ENCODE data around the gene CAMSAP3.
"Not testable (repeated sequence)": the region's sequence is repeated elsewhere in the genome, so short reads cannot be mapped to it uniquely, and the experiment has no call there.

The CAMSAP3 gene

GRCh38 chr19:7575434-7576040, 20.1 kb upstream of the CAMSAP3 start:
- Histone ChIP-seq H3K4me1 (ENCODE audit: control insufficient read depth in 2 of 2, insufficient read depth in 2 of 2, low read length in 2 of 2) (no peaks in the 10 kb centered on the region), H3K9ac (ENCODE audit: low read depth in 1 of 2, low read length in 2 of 2) (no peak overlapping the region), H3K27me3 (ENCODE audit: control insufficient read depth in 2 of 2, insufficient read depth in 2 of 2, low read length in 2 of 2) (no peaks in the 10 kb centered on the region), H3K27ac (ENCODE audit: low read depth in 2 of 2, low read length in 2 of 2) (no peak overlapping the region), H3K4me3 (ENCODE audit: low read length in 2 of 2) (no peak overlapping the region), H3K36me3 (ENCODE audit: control insufficient read depth in 2 of 2, insufficient read depth in 2 of 2, low read length in 2 of 2) (no peaks in the 10 kb centered on the region), H3K9me3 (ENCODE audit: control insufficient read depth in 2 of 2, low read length in 2 of 2) (no peaks in the 10 kb centered on the region)

- not testable (repeated sequence) for H3K27me3 ChIP-seq (ENCODE audit: control insufficient read depth in 2 of 2, insufficient read depth in 2 of 2, low read length in 2 of 2); H3K4me1 ChIP-seq (ENCODE audit: control insufficient read depth in 2 of 2, insufficient read depth in 2 of 2, low read length in 2 of 2); H3K9ac ChIP-seq (ENCODE audit: low read depth in 1 of 2, low read length in 2 of 2); H3K9me3 ChIP-seq (ENCODE audit: control insufficient read depth in 2 of 2, low read length in 2 of 2); H3K4me3 ChIP-seq (ENCODE audit: low read length in 2 of 2); H3K36me3 ChIP-seq (ENCODE audit: control insufficient read depth in 2 of 2, insufficient read depth in 2 of 2, low read length in 2 of 2); H3K27ac ChIP-seq (ENCODE audit: low read depth in 2 of 2, low read length in 2 of 2)
Observed at GRCh38 chr19:7577422-7577821, 18.2 kb upstream of the CAMSAP3 start.

- H3K9ac ChIP-seq (ENCODE audit: low read depth in 1 of 2, low read length in 2 of 2): no peak overlapping the region
- H3K4me1 ChIP-seq (ENCODE audit: control insufficient read depth in 2 of 2, insufficient read depth in 2 of 2, low read length in 2 of 2): no peaks in the 10 kb centered on the region
- no peak overlapping the region for H3K4me3 ChIP-seq (ENCODE audit: low read length in 2 of 2)
- no peaks in the 10 kb centered on the region for H3K36me3 ChIP-seq (ENCODE audit: control insufficient read depth in 2 of 2, insufficient read depth in 2 of 2, low read length in 2 of 2)
- H3K27ac ChIP-seq (ENCODE audit: low read depth in 2 of 2, low read length in 2 of 2): no peak overlapping the region
- no peaks in the 10 kb centered on the region for H3K9me3 ChIP-seq (ENCODE audit: control insufficient read depth in 2 of 2, low read length in 2 of 2)
- H3K27me3 ChIP-seq (ENCODE audit: control insufficient read depth in 2 of 2, insufficient read depth in 2 of 2, low read length in 2 of 2): no peaks in the 10 kb centered on the region
Observed at GRCh38 chr19:7578127-7578526, 17.5 kb upstream of the CAMSAP3 start.

- no peak overlapping the region for H3K4me3 ChIP-seq (ENCODE audit: low read length in 2 of 2)
- H3K4me1 ChIP-seq (ENCODE audit: control insufficient read depth in 2 of 2, insufficient read depth in 2 of 2, low read length in 2 of 2): no peaks in the 10 kb centered on the region
- H3K9me3 ChIP-seq (ENCODE audit: control insufficient read depth in 2 of 2, low read length in 2 of 2): no peaks in the 10 kb centered on the region
- H3K27me3 ChIP-seq (ENCODE audit: control insufficient read depth in 2 of 2, insufficient read depth in 2 of 2, low read length in 2 of 2): no peaks in the 10 kb centered on the region
- H3K27ac ChIP-seq (ENCODE audit: low read depth in 2 of 2, low read length in 2 of 2): no peak overlapping the region
- no peaks in the 10 kb centered on the region for H3K36me3 ChIP-seq (ENCODE audit: control insufficient read depth in 2 of 2, insufficient read depth in 2 of 2, low read length in 2 of 2)
- no peak overlapping the region for H3K9ac ChIP-seq (ENCODE audit: low read depth in 1 of 2, low read length in 2 of 2)
Observed at GRCh38 chr19:7579182-7579581, 16.5 kb upstream of the CAMSAP3 start.

GRCh38 chr19:7582446-7582845, 13.2 kb upstream of the CAMSAP3 start:
- Histone ChIP-seq H3K9ac (ENCODE audit: low read depth in 1 of 2, low read length in 2 of 2) (no peak overlapping the region), H3K36me3 (ENCODE audit: control insufficient read depth in 2 of 2, insufficient read depth in 2 of 2, low read length in 2 of 2) (no peaks in the 10 kb centered on the region), H3K9me3 (ENCODE audit: control insufficient read depth in 2 of 2, low read length in 2 of 2) (no peaks in the 10 kb centered on the region), H3K27me3 (ENCODE audit: control insufficient read depth in 2 of 2, insufficient read depth in 2 of 2, low read length in 2 of 2) (no peaks in the 10 kb centered on the region), H3K4me3 (ENCODE audit: low read length in 2 of 2) (no peak overlapping the region), H3K4me1 (ENCODE audit: control insufficient read depth in 2 of 2, insufficient read depth in 2 of 2, low read length in 2 of 2) (no peaks in the 10 kb centered on the region), H3K27ac (ENCODE audit: low read depth in 2 of 2, low read length in 2 of 2) (no peak overlapping the region)

GRCh38 chr19:7589822-7590221, 5.8 kb upstream of the CAMSAP3 start:
- no peak overlapping the region for H3K4me3 ChIP-seq (ENCODE audit: low read length in 2 of 2)
- H3K9ac ChIP-seq (ENCODE audit: low read depth in 1 of 2, low read length in 2 of 2): no peak overlapping the region
- peaks cover 0 to 2% of the 10 kb centered on the region in 2 donors for H3K4me1 ChIP-seq (ENCODE audit: control insufficient read depth in 2 of 2, insufficient read depth in 2 of 2, low read length in 2 of 2)
- no peaks in the 10 kb centered on the region for H3K9me3 ChIP-seq (ENCODE audit: control insufficient read depth in 2 of 2, low read length in 2 of 2)
- no peak overlapping the region for H3K27ac ChIP-seq (ENCODE audit: low read depth in 2 of 2, low read length in 2 of 2)
- no peaks in the 10 kb centered on the region for H3K27me3 ChIP-seq (ENCODE audit: control insufficient read depth in 2 of 2, insufficient read depth in 2 of 2, low read length in 2 of 2)
- H3K36me3 ChIP-seq (ENCODE audit: control insufficient read depth in 2 of 2, insufficient read depth in 2 of 2, low read length in 2 of 2): no peaks in the 10 kb centered on the region

GRCh38 chr19:7590256-7590655, 5.4 kb upstream of the CAMSAP3 start:
- Histone ChIP-seq H3K4me3 (ENCODE audit: low read length in 2 of 2) (no peak overlapping the region), H3K36me3 (ENCODE audit: control insufficient read depth in 2 of 2, insufficient read depth in 2 of 2, low read length in 2 of 2) (no peaks in the 10 kb centered on the region), H3K27me3 (ENCODE audit: control insufficient read depth in 2 of 2, insufficient read depth in 2 of 2, low read length in 2 of 2) (no peaks in the 10 kb centered on the region), H3K4me1 (ENCODE audit: control insufficient read depth in 2 of 2, insufficient read depth in 2 of 2, low read length in 2 of 2) (peaks cover 0 to 2% of the 10 kb centered on the region in 2 donors), H3K9ac (ENCODE audit: low read depth in 1 of 2, low read length in 2 of 2) (no peak overlapping the region), H3K27ac (ENCODE audit: low read depth in 2 of 2, low read length in 2 of 2) (no peak overlapping the region), H3K9me3 (ENCODE audit: control insufficient read depth in 2 of 2, low read length in 2 of 2) (no peaks in the 10 kb centered on the region)

GRCh38 chr19:7596211-7596937, 711 bp downstream of the CAMSAP3 start:
- H3K4me3 ChIP-seq (ENCODE audit: low read length in 2 of 2): peak overlapping the region; percentile 66 to 72
- H3K27ac ChIP-seq (ENCODE audit: low read depth in 2 of 2, low read length in 2 of 2): peak overlapping the region in 1 of 2 donors; percentile 9
- peaks cover 0 to 5% of the 10 kb centered on the region in 2 donors for H3K27me3 ChIP-seq (ENCODE audit: control insufficient read depth in 2 of 2, insufficient read depth in 2 of 2, low read length in 2 of 2)

GRCh38 chr19:7597689-7598088, 2.0 kb downstream of the CAMSAP3 start:
- H3K4me1 ChIP-seq (ENCODE audit: control insufficient read depth in 2 of 2, insufficient read depth in 2 of 2, low read length in 2 of 2): peaks cover 5% of the 10 kb centered on the region in 2 donors
- no peak overlapping the region for H3K4me3 ChIP-seq (ENCODE audit: low read length in 2 of 2)
- peaks cover 0 to 5% of the 10 kb centered on the region in 2 donors for H3K27me3 ChIP-seq (ENCODE audit: control insufficient read depth in 2 of 2, insufficient read depth in 2 of 2, low read length in 2 of 2)
- H3K36me3 ChIP-seq (ENCODE audit: control insufficient read depth in 2 of 2, insufficient read depth in 2 of 2, low read length in 2 of 2): peaks cover 0 to 2% of the 10 kb centered on the region in 2 donors
- H3K27ac ChIP-seq (ENCODE audit: low read depth in 2 of 2, low read length in 2 of 2): no peak overlapping the region
- no peaks in the 10 kb centered on the region for H3K9me3 ChIP-seq (ENCODE audit: control insufficient read depth in 2 of 2, low read length in 2 of 2)
- no peak overlapping the region for H3K9ac ChIP-seq (ENCODE audit: low read depth in 1 of 2, low read length in 2 of 2)

More at GRCh38 chr19:7596211-7596937, 711 bp downstream of the CAMSAP3 start:
- peak overlapping the region in 1 of 2 donors; percentile 65 for H3K9ac ChIP-seq (ENCODE audit: low read depth in 1 of 2, low read length in 2 of 2)
- H3K9me3 ChIP-seq (ENCODE audit: control insufficient read depth in 2 of 2, low read length in 2 of 2): no peaks in the 10 kb centered on the region
- peaks cover 5% of the 10 kb centered on the region in 2 donors for H3K4me1 ChIP-seq (ENCODE audit: control insufficient read depth in 2 of 2, insufficient read depth in 2 of 2, low read length in 2 of 2)
- peaks cover 0 to 2% of the 10 kb centered on the region in 2 donors for H3K36me3 ChIP-seq (ENCODE audit: control insufficient read depth in 2 of 2, insufficient read depth in 2 of 2, low read length in 2 of 2)

- peaks cover 0 to 5% of the 10 kb centered on the region in 2 donors for H3K27me3 ChIP-seq (ENCODE audit: control insufficient read depth in 2 of 2, insufficient read depth in 2 of 2, low read length in 2 of 2)
- no peak overlapping the region for H3K27ac ChIP-seq (ENCODE audit: low read depth in 2 of 2, low read length in 2 of 2)
Observed at GRCh38 chr19:7598180-7598579, 2.5 kb downstream of the CAMSAP3 start.

More at GRCh38 chr19:7598180-7598579, 2.5 kb downstream of the CAMSAP3 start:
- Histone ChIP-seq H3K36me3 (ENCODE audit: control insufficient read depth in 2 of 2, insufficient read depth in 2 of 2, low read length in 2 of 2) (peaks cover 0 to 2% of the 10 kb centered on the region in 2 donors), H3K4me1 (ENCODE audit: control insufficient read depth in 2 of 2, insufficient read depth in 2 of 2, low read length in 2 of 2) (peaks cover 5% of the 10 kb centered on the region in 2 donors), H3K4me3 (ENCODE audit: low read length in 2 of 2) (no peak overlapping the region), H3K9me3 (ENCODE audit: control insufficient read depth in 2 of 2, low read length in 2 of 2) (no peaks in the 10 kb centered on the region), H3K9ac (ENCODE audit: low read depth in 1 of 2, low read length in 2 of 2) (no peak overlapping the region)

Data from mucosa of rectum (tissue), 2 donors.